Prostate gland (tissue), 2 donors: ENCODE measurements around the gene SNX4.

ENCODE experiments used
- CTCF ChIP-seq, 4 experiments: fragments of 200-600 bp in 2 of 4; fragments of 450-650 bp in 2 of 4; sonication (generic) in 2 of 4; IDR thresholded peaks; 1 replicate in 3 of 4; 2 replicates in 1 of 4; pipeline ENCODE4 v1.5.1; 2016 to 2019; ENCODE audit warnings: antibody characterized with exemption in 4 of 4, mild to moderate bottlenecking in 2 of 4, moderate library complexity in 2 of 4
- POLR2A ChIP-seq: fragments of 450-650 bp; IDR thresholded peaks from one replicate; pipeline ENCODE4 v1.6.1; 2016; ENCODE audit warnings: antibody characterized with exemption, mild to moderate bottlenecking
- POLR2AphosphoS5 ChIP-seq: sonication (generic); formaldehyde crosslinking; IDR thresholded peaks from one replicate; pipeline ENCODE4 v1.6.1; 2017; ENCODE audit warnings: antibody characterized with exemption

GRCh38 chr3:125428216-125428830, 91.7 kb downstream of the SNX4 start:
- TF ChIP-seq POLR2AphosphoS5 (no peak), CTCF (IDR thresholded peaks at IDR 0.05) (no peak), POLR2A (no peak)
